HG03196 (cell line): ENCODE results near the gene LLGL2.
"Not testable (repeated sequence)": the region's sequence is repeated elsewhere in the genome, so short reads cannot be mapped to it uniquely, and the experiment has no call there.

Source experiments
- ATAC-seq: cut with Tn5 transposase; IDR thresholded peaks from one replicate; pipeline ENCODE4 v1.9.1; 2021; ENCODE audit not compliant: unreplicated experiment

Gene LLGL2

GRCh38 chr17:75566834-75567233 lies 41.3 kb downstream of the LLGL2 start:
- no peak for ATAC-seq

- no peak for ATAC-seq
Observed at GRCh38 chr17:75568412-75569255, 43.1 kb downstream of the LLGL2 start.

- no peak for ATAC-seq
Observed at GRCh38 chr17:75570034-75570676, 44.7 kb downstream of the LLGL2 start.

- no peak for ATAC-seq
Observed at GRCh38 chr17:75570772-75571171, 45.3 kb downstream of the LLGL2 start.

- no peak for ATAC-seq
Observed at GRCh38 chr17:75571197-75571884, 45.8 kb downstream of the LLGL2 start.

GRCh38 chr17:75571885-75572215 lies 46.4 kb downstream of the LLGL2 start:
- ATAC-seq: no peak

- ATAC-seq: no peak
Observed at GRCh38 chr17:75572713-75573539, 47.4 kb downstream of the LLGL2 start.

- no peak for ATAC-seq
Observed at GRCh38 chr17:75573540-75573957, 48.1 kb downstream of the LLGL2 start.

- no peak for ATAC-seq
Observed at GRCh38 chr17:75573994-75574393, 48.5 kb downstream of the LLGL2 start.

- no peak for ATAC-seq
Observed at GRCh38 chr17:75574404-75575036, 49.0 kb downstream of the LLGL2 start.

GRCh38 chr17:75575197-75575596 lies 49.7 kb downstream of the LLGL2 start:
- ATAC-seq: no peak

GRCh38 chr17:75575728-75576127 lies 50.2 kb downstream of the LLGL2 start:
- ATAC-seq: no peak

GRCh38 chr17:75576661-75577060 lies 51.2 kb downstream of the LLGL2 start:
- no peak for ATAC-seq

GRCh38 chr17:75581121-75581725 lies 55.7 kb downstream of the LLGL2 start:
- not testable (repeated sequence) for ATAC-seq

- not testable (repeated sequence) for ATAC-seq
Observed at GRCh38 chr17:75583197-75583596, 57.7 kb downstream of the LLGL2 start.

GRCh38 chr17:75584849-75585175 lies 59.3 kb downstream of the LLGL2 start:
- ATAC-seq: no peak

- no peak for ATAC-seq
Observed at GRCh38 chr17:75587675-75588595, 62.4 kb downstream of the LLGL2 start, which contains the start of gene MYO15B. Gene MYO15B (plus strand): TSS chr17:75587800. CDS start chr17:75588058, 258 bp downstream.

- ATAC-seq: peak; percentile 1
Observed at GRCh38 chr17:75588596-75589011, 63.1 kb downstream of the LLGL2 start.
